Left cardiac atrium (tissue), 4 donors: ENCODE measurements around the gene LRRC32. TPM values are rescaled to one million over a fixed set of nuclear protein-coding genes. Genes with fewer than 3 reads are reported as not detected.

Source experiments
- ATAC-seq, 2 donors: fragments of 200-7000 bp; cut with Tn5 transposase; one replicate each; pipeline ENCODE4 v1.9.1; 2020; ENCODE audit warnings: mild to moderate bottlenecking in 2 of 2, moderate library complexity in 2 of 2
- DNase-seq: peaks from one replicate; pipeline ENCODE4 v3.0.0-alpha.2; 2020
- intact Hi-C, 2 donors: fragments of 100-400 bp; cut with DNase I; formaldehyde crosslinking; loops; one replicate each; pipeline versions ENCODE4 v1.14.1 to v1.15.1; 2022 to 2023
- total RNA-seq, 2 donors: library from RNA; stranded (reverse); fragmentation: NEBNext Ultra II Directional; extraction: Animal tissue kit (Norgen Biotek cat#: 25700); gene quantifications; one replicate each; pipeline ENCODE4 v1.2.1, GENCODE V29; 2021
- donor health status: DM: no; HTN: yes; CAD: no.
- donor health status: DM: no; HTN: yes; CAD: no; lungs with severe emphysema.
- donor health status: DM: yes; HTN: yes; CAD: no.
- donor health status: Dilated cardiomyopathy.

Gene LRRC32
- total RNA-seq, 2 donors from 2014 or later = 43.8 to 88.2 TPM

- intact Hi-C loops = no loop called here
- ATAC-seq = no peak
- DNase-seq = no peak
Measured at GRCh38 chr11:76638270-76639197, 32.0 kb downstream of the LRRC32 start.

- ATAC-seq = peak; percentile 79 to 80
- intact Hi-C loops = no loop called here
- DNase-seq = peak; percentile 85
Measured at GRCh38 chr11:76637491-76638269, 32.9 kb downstream of the LRRC32 start.

GRCh38 chr11:76636826-76637460 is 33.6 kb downstream of the LRRC32 start:
- ATAC-seq (no peak), DNase-seq (no peak)
- intact Hi-C loops = no loop called here

GRCh38 chr11:76635991-76636738 is 34.4 kb downstream of the LRRC32 start:
- ATAC-seq = no peak
- intact Hi-C loops = no loop called here
- no peak for DNase-seq

DNA sequence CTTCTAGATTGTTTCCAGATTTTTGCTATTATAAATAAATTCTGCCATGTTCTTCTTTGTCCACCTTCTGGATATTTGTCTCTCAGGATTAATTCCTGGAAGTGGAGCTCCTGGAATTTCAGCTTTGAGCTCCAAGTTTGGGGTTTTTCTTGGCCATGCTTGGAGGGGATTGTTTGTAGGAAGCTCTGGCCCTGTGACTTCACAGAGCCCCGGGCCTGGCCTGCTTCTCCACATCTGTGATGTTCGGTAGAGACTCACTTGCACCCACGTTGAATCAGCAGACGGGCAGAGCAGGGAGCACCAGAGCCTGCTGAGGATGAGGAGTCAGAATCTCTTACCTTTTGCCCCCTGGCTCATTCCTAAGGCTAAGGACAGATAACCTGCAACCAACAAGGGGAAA is 35.7 kb downstream of the LRRC32 start:
- no peak for DNase-seq
- ATAC-seq = no peak
- intact Hi-C loops = no loop called here

- ATAC-seq = no peak
Measured at GRCh38 chr11:76632492-76632891, 38.1 kb downstream of the LRRC32 start.

GRCh38 chr11:76631566-76632308 is 38.8 kb downstream of the LRRC32 start:
- intact Hi-C loops = no loop called here
- DNase-seq (no peak), ATAC-seq (no peak)

More at GRCh38 chr11:76632492-76632891, 38.1 kb downstream of the LRRC32 start:
- DNase-seq = no peak
- intact Hi-C loops = no loop called here

- no peak for DNase-seq
- no peak for ATAC-seq
- intact Hi-C loops = no loop called here
Measured at GRCh38 chr11:76630600-76631281, 39.8 kb downstream of the LRRC32 start.

DNA sequence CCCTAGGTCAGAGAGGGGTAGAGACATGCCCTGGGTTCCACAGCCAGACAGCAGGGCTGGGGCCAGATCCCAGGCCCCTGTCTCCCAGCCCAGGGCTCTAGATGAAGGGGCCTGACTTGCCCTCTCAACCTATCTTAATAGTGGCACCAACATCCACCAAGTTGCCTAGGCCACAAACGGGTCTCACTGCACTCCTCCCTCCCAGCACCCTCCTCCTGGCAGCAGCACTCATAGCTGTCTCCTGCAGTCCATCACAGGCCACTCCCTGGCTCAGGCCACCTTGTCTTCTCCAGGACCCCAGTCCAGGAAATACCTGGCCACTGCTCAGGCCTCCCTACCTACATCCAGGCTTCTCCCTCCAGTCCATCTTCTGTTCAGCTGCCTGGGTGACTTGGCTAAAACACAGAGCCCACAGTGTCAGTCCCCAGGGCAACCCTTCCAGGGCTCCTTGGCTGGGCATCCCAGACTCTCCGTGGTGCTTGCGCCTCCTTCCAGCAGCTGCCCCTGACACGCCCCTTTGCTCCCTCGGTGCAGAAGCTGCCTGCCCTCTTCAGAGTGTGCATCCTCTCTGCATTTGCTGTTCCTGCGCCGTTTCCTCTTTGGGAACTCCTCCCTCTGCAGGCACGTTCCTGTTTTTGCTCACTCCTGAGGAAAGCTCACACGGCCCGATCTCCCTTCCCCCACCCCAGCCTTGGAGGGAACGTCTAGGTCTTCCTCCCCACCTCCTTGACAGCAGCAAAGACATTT is 40.5 kb downstream of the LRRC32 start:
- peak; percentile 81 for DNase-seq
- intact Hi-C loops = no loop called here
- ATAC-seq = peak; percentile 80 to 87

DNA sequence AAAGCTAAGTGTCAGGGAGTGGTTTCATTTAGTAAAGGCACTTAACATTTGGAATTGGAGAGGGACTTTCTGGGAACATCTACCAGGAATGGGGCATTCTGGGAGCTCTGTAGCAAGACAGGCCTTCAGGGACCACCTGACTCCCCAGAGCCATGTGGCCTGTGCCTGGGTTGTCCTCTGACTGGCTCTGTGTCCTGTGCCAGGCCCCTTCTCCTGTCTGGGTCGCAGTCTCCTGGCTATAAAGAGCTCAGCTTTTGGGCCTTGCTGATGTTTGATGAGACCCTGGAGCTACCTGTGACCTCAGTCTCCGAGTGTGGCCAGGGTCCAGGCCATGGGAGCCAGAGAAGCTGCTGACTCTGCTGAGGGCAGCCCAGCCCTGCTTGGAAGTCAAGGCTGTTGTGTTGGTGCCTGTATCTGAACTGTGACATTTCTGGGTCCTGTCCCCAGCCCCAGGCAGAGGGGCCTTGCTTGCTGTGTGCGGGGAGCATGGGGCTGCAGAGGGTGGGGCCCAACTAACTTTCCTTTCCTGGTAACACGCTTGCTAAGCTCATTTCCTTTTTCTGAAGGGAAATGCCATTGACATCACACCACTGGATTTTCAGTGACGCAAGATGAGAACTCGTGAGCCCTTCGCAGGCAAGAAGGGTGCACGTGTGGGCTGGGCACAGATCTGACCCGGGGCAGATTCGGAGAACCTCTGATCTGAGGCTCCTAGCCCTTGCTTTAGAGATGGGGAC is 41.3 kb downstream of the LRRC32 start:
- DNase-seq (peak; percentile 65), ATAC-seq (peak; percentile 68 to 79)
- intact Hi-C loops = no loop called here

DNA sequence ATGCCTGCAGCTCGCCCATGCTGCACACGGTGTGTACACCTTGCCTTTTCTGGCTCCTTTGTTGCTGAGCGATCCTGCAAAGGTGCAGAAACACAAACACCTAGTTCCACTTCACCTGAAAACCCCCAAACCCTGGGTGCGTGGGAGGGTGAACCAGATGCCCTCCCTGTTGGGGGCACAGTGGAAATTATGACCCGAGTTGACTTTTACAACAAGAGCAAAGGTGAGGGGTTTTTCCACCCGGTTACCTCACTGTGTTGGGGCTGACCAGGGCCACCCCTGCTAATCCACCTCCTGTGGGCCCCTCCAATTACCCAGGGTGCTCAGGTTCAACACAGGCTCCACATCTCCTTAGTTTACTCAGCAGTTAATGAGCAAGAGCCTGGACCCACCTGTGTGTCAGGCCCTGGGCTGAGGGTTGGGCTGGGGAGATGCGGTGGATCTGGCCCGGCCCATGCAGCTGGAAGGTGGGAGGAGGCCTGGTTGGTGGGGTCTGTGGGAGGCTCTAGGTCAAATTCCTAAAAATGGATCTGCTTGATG is 42.1 kb downstream of the LRRC32 start:
- ATAC-seq (no peak), DNase-seq (no peak)
- intact Hi-C loops = no loop called here

GRCh38 chr11:76627606-76628005 is 42.9 kb downstream of the LRRC32 start:
- ATAC-seq (no peak), DNase-seq (no peak)
- intact Hi-C loops = no loop called here

DNA sequence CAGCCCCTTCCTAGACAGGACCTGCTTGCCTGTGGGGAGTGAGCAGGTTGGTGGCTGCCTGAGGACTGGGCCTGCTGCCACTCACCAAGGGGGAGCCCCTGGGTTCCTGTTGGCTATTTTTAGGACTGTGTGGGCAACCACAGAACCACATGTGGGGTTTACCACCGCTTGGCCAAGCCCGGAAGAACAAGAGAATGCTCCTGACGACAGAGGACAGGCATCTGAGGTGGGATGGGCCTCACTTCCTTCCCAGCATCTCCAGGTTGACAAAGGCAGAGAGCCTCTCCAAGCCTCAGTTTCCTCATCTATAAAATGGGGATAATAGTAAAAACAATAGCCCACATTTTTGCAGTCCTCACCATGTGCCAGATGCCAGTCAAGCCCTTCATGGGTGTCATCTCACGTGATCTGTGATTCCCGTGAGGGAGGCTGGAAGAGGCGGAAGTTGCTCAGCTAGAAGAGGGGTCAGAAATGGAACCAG is 43.6 kb downstream of the LRRC32 start:
- intact Hi-C loops = no loop called here
- DNase-seq = no peak
- no peak for ATAC-seq

DNA sequence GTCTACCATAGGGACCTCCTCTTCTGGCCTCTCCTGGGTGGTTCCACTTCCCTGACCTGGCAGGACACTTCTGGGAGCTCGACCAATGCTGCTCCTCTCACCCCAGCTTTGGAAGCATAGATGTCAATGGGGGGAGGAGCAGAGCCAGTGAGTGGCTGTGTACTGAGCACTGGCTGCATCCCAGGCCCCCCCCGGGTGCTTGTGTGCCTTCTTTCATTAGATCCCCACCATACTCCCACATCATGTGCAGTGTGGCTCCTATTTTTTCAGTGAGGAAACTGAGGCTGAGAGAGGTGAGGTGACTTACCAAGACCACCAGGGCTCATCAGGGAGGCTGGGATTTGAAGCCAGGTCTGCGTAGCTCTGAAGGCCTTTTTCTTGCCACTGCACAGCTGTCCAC is 44.3 kb downstream of the LRRC32 start:
- intact Hi-C loops = no loop called here
- ATAC-seq = no peak

DNA sequence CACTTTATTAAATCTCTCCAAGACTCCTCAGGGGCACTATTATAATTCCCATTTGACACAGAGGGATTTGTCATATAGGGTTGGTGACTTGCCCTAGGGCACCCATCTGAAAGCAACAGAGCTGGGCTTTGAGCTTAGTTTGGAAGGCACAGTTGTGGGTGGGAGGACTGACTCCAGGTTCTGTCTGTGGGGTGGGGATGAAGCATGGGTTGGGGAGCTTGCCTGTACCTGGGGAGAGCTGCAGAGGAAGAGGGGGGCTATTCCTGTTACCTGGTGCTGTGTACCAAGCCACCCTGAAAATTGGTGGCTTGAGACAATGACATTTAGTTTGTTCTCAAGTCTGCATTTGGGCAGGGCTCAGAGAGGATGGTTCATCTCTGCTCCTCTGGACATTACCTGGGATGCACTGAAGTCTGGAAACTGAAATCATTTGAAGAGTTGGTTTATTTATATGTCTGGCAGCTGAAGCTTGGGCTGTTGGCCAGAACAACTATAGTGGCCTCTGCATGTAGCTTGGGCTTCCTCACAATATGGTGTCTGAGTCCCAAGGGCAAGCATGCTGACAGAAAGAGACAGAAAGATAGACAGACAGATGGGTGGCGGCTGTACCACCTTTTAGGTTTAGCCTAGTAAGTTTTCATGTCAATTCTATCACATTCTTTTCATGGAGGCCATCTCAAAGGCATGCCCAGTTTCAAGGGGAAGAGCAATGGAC is 44.9 kb downstream of the LRRC32 start:
- no peak for DNase-seq
- no peak for ATAC-seq
- intact Hi-C loops = no loop called here

More for the DNA sequence above, 44.3 kb downstream of the LRRC32 start:
- DNase-seq = no peak
